Pancreas (tissue), 10 donors: Measurements from ENCODE around the gene PRR23C. TPM values are rescaled to one million over a fixed set of nuclear protein-coding genes. Genes with fewer than 3 reads are reported as not detected.

Experiments
- ATAC-seq, 4 donors: fragments of 200-7000 bp; cut with Tn5 transposase; one replicate each; pipeline versions ENCODE4 v1.8.0 to v1.9.1; 2020; ENCODE audit warnings: mild to moderate bottlenecking in 4 of 4, moderate library complexity in 4 of 4
- DNase-seq, 6 donors: peaks; one replicate each; pipeline ENCODE4 v3.0.0-alpha.2; 2020
- FAIRE-seq: peaks from 2 replicates; lab custom pipeline; 2012; peaks lifted over from hg19 to GRCh38; lab: Jason Lieb, UNC
- H3K27ac ChIP-seq, 4 donors: fragments of 200-600 bp; sonication (generic); 1 replicate in 3 of 4; 2 replicates in 1 of 4; pipeline versions ENCODE4 v1.5.0 to v1.8.0; 2020
- H3K27me3 ChIP-seq, 4 donors: fragments of 200-600 bp; one replicate each; pipeline ENCODE4 v1.8.0; 2021
- H3K36me3 ChIP-seq, 3 donors: fragments of 200-600 bp; sonication (generic) in 1 of 3; one replicate each; pipeline versions ENCODE4 v1.5.0 to v1.8.0; 2020 to 2021
- H3K4me1 ChIP-seq, 3 donors: fragments of 200-600 bp; one replicate each; pipeline ENCODE4 v1.8.0; 2021
- H3K4me3 ChIP-seq, 4 donors: fragments of 200-600 bp; sonication (generic) in 2 of 4; one replicate each; pipeline versions ENCODE4 v1.5.0 to v1.8.0; 2020 to 2021
- H3K9me3 ChIP-seq, 4 donors: fragments of 200-600 bp; one replicate each; pipeline ENCODE4 v1.8.0; 2021
- WGBS, 2 donors: extraction: QIAGEN DNeasy Blood & Tissue Kit; methylation state at CpG; one replicate each; pipeline ENCODE4 v1.1.7; 2013; 5-methylcytosine and 5-hydroxymethylcytosine counted together
- intact Hi-C, 3 donors: fragments of 100-400 bp; cut with DNase I; formaldehyde crosslinking; loops; one replicate each; pipeline versions ENCODE4 v1.11.1 to v1.14.2; 2022
- polyA plus RNA-seq, 2 donors: library from polyadenylated mRNA; stranded (reverse); fragments of 200-250 nt; gene quantifications; one replicate each; pipeline ENCODE4 v1.2.3, GENCODE V29; 2013
- total RNA-seq, 6 donors: library from RNA; stranded (reverse); fragmentation: NEBNext Ultra II Directional in 4 of 6; extraction: Animal tissue kit (Norgen Biotek cat#: 25700) in 4 of 6; gene quantifications; one replicate each; pipeline versions ENCODE4 v1.2.1 to v1.2.4, GENCODE V29; 2021 to 2023
- TF ChIP-seq, protein P1 (sequence below), 4 donors: fragments of 200-600 bp; sonication (generic) in 3 of 4; IDR thresholded peaks; one replicate each; pipeline versions ENCODE4 v1.5.0 to v1.8.0; 2021; ENCODE audit warnings: antibody characterized with exemption in 4 of 4
- donor health status: healthy with polysubstance abuse.
- donor health status: DM: no; HTN: no; CAD: no; lungs with moderate emphysema.
- donor health status: DM: no; HTN: no; CAD: no.
- donor health status: control.
- donor health status: control.
- donor health status: Bipolar disorder and iron deficiency.
- donor health status: DM: yes; HTN: yes; CAD: no.
- donor health status: DM: no; HTN: no; CAD: no.
- donor health status: DM: no; HTN: no; CAD: no.
- donor health status: DM: yes; HTN: yes; CAD: no.

PRR23C gene
- total and polyA plus RNA-seq, 8 donors: not detected

- DNase-seq: no peak
- no peak for FAIRE-seq
- no peak for ATAC-seq
- no peaks in the 10 kb centered on the region for H3K36me3 ChIP-seq
- H3K27ac ChIP-seq: no peak overlapping the region
- H3K9me3 ChIP-seq: no peaks in the 10 kb centered on the region
- H3K4me3 ChIP-seq: no peak overlapping the region
- no peaks in the 10 kb centered on the region for H3K4me1 ChIP-seq
- TF ChIP-seq, protein P1, sequence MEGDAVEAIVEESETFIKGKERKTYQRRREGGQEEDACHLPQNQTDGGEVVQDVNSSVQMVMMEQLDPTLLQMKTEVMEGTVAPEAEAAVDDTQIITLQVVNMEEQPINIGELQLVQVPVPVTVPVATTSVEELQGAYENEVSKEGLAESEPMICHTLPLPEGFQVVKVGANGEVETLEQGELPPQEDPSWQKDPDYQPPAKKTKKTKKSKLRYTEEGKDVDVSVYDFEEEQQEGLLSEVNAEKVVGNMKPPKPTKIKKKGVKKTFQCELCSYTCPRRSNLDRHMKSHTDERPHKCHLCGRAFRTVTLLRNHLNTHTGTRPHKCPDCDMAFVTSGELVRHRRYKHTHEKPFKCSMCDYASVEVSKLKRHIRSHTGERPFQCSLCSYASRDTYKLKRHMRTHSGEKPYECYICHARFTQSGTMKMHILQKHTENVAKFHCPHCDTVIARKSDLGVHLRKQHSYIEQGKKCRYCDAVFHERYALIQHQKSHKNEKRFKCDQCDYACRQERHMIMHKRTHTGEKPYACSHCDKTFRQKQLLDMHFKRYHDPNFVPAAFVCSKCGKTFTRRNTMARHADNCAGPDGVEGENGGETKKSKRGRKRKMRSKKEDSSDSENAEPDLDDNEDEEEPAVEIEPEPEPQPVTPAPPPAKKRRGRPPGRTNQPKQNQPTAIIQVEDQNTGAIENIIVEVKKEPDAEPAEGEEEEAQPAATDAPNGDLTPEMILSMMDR (IDR thresholded peaks at IDR 0.05): no peak
- intact Hi-C loops: no loop called here
- H3K27me3 ChIP-seq: no peaks in the 10 kb centered on the region
Measured at GRCh38 chr3:139084176-139084575, 39.5 kb upstream of the PRR23C start.

- no peaks in the 10 kb centered on the region for H3K27me3 ChIP-seq
- DNase-seq: no peak
- H3K27ac ChIP-seq: no peak overlapping the region
- H3K4me3 ChIP-seq: no peak overlapping the region
- ATAC-seq: no peak
- no peak for FAIRE-seq
- 88 to 89% methylated on average over 2 of the region's 2 CpGs for WGBS, 2 donors
- H3K4me1 ChIP-seq: no peaks in the 10 kb centered on the region
- H3K9me3 ChIP-seq: no peaks in the 10 kb centered on the region
- TF ChIP-seq, protein P1 (IDR thresholded peaks at IDR 0.05): no peak
- no peaks in the 10 kb centered on the region for H3K36me3 ChIP-seq
- intact Hi-C loops: no loop called here
Measured at GRCh38 chr3:139074565-139075115, 29.9 kb upstream of the PRR23C start.

GRCh38 chr3:139062918-139063317 lies 18.2 kb upstream of the PRR23C start:
- no peak overlapping the region for H3K27ac ChIP-seq
- no peaks in the 10 kb centered on the region for H3K36me3 ChIP-seq
- DNase-seq (no peak), ATAC-seq (no peak), FAIRE-seq (no peak)
- H3K9me3 ChIP-seq: no peaks in the 10 kb centered on the region
- no peaks in the 10 kb centered on the region for H3K27me3 ChIP-seq
- no peaks in the 10 kb centered on the region for H3K4me1 ChIP-seq
- TF ChIP-seq, protein P1 (IDR thresholded peaks at IDR 0.05): no peak
- WGBS, 2 donors: 53 to 74% methylated on average over 1 of the region's 1 CpG
- intact Hi-C loops: no loop called here
- no peak overlapping the region for H3K4me3 ChIP-seq

DNA sequence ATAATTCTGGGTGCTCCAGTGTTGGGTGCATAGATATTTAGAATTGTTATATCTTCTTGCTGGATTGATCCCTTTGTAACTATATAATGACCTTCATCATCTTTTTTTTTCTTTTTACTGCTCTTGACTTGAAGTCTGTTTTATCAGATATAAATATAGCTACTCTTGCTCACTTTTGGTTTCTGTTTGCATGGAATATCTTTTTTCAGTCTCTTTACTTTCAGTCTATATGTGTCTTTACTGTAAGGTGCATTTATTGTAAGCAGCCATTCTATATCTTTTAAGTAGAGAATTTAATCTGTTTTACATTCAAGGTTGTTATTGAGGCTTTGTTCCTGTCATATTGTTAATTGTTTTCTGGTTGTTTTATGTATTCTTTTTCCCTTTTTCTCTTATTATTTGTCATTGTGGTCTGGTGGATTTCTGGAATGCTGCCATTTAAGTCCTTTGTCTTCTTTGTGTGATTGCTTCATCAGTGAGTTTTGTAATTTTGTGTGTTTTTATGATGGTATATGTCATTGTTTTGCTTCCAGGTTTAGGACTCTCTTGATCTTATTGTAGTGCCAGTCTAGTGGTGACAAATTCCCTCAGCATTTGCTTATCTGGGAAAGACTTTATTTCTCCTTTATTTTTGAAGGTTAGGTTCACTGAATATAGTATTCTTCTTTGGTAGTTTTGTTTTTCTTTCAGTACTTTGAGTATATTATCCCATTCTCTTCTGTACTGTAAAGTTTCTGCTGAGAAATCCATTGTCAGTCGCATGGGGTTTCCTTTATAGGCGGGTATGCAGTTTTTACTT lies 8.3 kb upstream of the PRR23C start:
- WGBS, 2 donors: 66 to 73% methylated on average over 2 of the region's 2 CpGs
- Histone ChIP-seq H3K27me3 (no peaks in the 10 kb centered on the region), H3K4me3 (no peak overlapping the region), H3K27ac (no peak overlapping the region), H3K9me3 (no peaks in the 10 kb centered on the region), H3K36me3 (no peaks in the 10 kb centered on the region), H3K4me1 (no peaks in the 10 kb centered on the region)
- no peak for DNase-seq
- TF ChIP-seq, protein P1 (IDR thresholded peaks at IDR 0.05): no peak
- ATAC-seq: no peak
- FAIRE-seq: no peak
- intact Hi-C loops: no loop called here
